Activated T-cell treated with anti-CD3 and anti-CD28 coated beads, Interleukin-2, amount 50 U/mL, for 72 hours (primary cell): ENCODE measurements around the gene ZNF569. TPM values are rescaled to one million over a fixed set of nuclear protein-coding genes. Genes with fewer than 3 reads are reported as not detected.
"Not testable (repeated sequence)": the region's sequence is repeated elsewhere in the genome, so short reads cannot be mapped to it uniquely, and the experiment has no call there.

ENCODE experiments used
- ATAC-seq, 2 donors: fragments of 150-1000 bp; cut with Tn5 transposase; replicated peaks in 1 of 2; 2 replicates each; pipeline ENCODE4 v1.10.0; 2021; ENCODE audit warnings: moderate library complexity in 2 of 2, mild to moderate bottlenecking in 1 of 2
- DNase-seq, 2 donors: peaks; one replicate each; pipeline ENCODE4 v3.0.0; 2021 to 2022; ENCODE audit warnings: mixed read lengths in 1 of 2
- H3K27ac Mint-ChIP-seq: one replicate; pipeline ENCODE4 v1.8.0; 2022; ENCODE audit warnings: mild to moderate bottlenecking, moderate library complexity, mixed read lengths
- H3K27me3 Mint-ChIP-seq: one replicate; pipeline ENCODE4 v1.8.0; 2022; ENCODE audit warnings: low read depth, mixed read lengths
- H3K36me3 Mint-ChIP-seq, 2 donors: one replicate each; pipeline ENCODE4 v1.8.0; 2022; ENCODE audit warnings: mixed read lengths in 2 of 2, mild to moderate bottlenecking in 1 of 2; ENCODE audit not compliant: insufficient read depth in 2 of 2
- H3K4me1 Mint-ChIP-seq: one replicate; pipeline ENCODE4 v1.8.0; 2022; ENCODE audit warnings: low read depth, mixed read lengths
- H3K4me3 Mint-ChIP-seq, 2 donors: one replicate each; pipeline ENCODE4 v1.8.0; 2022; ENCODE audit warnings: mild to moderate bottlenecking in 2 of 2, mixed read lengths in 2 of 2, moderate library complexity in 2 of 2
- H3K9me3 Mint-ChIP-seq, 2 donors: one replicate each; pipeline ENCODE4 v1.8.0; 2022; ENCODE audit warnings: mixed read lengths in 2 of 2
- total RNA-seq, 2 donors: library from RNA; stranded (reverse); gene quantifications; one replicate each; pipeline ENCODE4 v1.2.3, GENCODE V29; 2022

ZNF569 gene
- total RNA-seq, 2 donors from 2014 or later: 9.8 to 16.1 TPM

DNA sequence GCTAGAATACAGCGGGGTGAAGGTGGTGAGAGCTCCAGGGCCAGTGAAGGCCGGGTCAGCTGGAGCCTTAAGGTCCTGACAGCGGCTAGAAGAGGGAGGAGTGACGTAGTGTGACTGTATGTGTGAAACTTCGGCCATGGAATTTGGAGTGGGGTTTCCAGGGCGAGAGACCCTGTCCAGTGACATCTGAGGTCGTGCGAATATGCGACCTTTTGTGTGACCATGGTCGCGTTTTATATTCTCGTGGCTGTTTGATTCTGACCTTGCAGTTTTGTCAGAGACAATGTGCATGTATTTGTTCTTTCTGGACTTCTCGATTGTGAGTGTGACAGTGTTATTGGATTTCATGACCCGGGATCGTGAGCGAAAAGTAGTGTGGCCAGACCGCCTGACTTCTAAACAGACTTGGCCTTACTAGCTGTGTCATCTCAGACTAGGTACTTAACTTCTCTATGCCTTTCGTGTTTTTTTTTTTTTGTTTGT, 405 bp upstream of the ZNF569 start:
- Mint-ChIP-seq H3K4me3 (peak overlapping the region; percentile 96 to 99), H3K27me3 (no peaks in the 10 kb centered on the region), H3K27ac (peak overlapping the region; percentile 61), H3K9me3 (peaks cover 9 to 18% of the 10 kb centered on the region in 2 donors), H3K4me1 (peaks cover 40% of the 10 kb centered on the region), H3K36me3 (peaks cover 27 to 35% of the 10 kb centered on the region in 2 donors)
- DNase-seq (no peak), ATAC-seq (no peak)

DNA sequence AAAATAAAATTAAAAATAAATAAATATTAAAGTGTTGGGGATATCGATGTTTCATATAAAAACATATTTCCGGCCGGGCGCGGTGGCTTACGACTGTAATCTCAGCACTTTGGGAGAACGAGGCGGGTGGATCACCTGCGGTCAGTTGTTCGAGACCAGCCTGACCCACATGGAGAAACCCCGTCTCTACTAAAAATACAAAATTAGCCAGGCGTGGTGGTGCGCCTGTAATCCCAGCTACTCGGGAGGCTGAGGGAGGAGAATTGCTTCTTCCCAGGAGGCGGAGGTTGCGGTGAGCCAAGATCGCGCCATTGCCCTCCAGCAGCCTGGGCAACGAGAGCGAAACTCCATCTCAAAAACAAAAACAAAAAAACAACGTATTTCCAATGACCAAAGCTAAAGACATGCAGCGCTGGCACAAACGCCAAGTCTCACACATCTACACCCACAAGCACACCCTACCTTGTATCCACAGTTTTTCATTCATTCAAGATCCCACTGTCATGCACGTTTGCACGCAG, 907 bp downstream of the ZNF569 start:
- Mint-ChIP-seq H3K4me1 (peaks cover 40% of the 10 kb centered on the region), H3K9me3 (peaks cover 9 to 18% of the 10 kb centered on the region in 2 donors), H3K27me3 (no peaks in the 10 kb centered on the region), H3K36me3 (peaks cover 27 to 35% of the 10 kb centered on the region in 2 donors), H3K4me3 (peak overlapping the region; percentile 96 to 99), H3K27ac (peak overlapping the region; percentile 61)
- DNase-seq: no peak
- no peak for ATAC-seq

DNA sequence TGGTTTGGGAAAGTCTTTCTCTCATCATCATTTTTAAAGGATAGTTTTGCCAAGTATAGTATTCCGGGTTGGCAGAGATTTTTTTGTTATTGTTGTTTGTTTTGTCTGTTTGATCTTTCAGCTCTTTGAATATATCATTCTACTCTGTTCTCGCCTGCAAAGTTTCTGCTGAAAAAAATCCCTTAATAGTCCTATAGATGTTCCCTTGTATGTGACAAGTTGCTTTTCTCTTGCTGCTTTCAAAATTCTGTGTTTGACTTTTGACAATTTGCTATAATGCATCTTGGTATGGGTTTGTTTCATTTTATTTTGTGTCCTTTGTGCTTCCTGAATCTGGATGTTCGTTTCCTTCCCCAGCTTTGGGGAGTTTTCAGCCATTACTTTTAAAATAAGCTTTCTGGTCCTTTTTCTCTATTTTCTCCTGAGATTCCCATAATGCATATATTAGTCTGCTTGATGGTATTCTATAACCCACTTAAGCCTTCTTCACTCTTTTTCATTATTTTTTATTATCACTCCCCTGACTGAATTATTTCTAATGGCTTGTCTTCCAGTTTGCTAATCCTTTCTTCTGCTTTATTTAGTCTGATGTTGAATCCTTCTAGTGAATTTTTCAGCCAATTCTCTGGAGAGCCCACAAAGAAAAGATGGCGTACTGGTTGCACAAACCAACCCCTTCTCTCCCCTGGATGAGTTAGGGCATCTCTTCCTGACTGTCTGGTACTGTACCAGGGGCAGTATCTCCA, 14.6 kb downstream of the ZNF569 start:
- Mint-ChIP-seq H3K4me1 (no peaks in the 10 kb centered on the region), H3K27ac (no peak overlapping the region), H3K9me3 (peaks cover 39 to 53% of the 10 kb centered on the region in 2 donors), H3K27me3 (no peaks in the 10 kb centered on the region), H3K4me3 (no peak overlapping the region), H3K36me3 (peaks cover 57 to 68% of the 10 kb centered on the region in 2 donors)
- DNase-seq (no peak), ATAC-seq (no peak)

DNA sequence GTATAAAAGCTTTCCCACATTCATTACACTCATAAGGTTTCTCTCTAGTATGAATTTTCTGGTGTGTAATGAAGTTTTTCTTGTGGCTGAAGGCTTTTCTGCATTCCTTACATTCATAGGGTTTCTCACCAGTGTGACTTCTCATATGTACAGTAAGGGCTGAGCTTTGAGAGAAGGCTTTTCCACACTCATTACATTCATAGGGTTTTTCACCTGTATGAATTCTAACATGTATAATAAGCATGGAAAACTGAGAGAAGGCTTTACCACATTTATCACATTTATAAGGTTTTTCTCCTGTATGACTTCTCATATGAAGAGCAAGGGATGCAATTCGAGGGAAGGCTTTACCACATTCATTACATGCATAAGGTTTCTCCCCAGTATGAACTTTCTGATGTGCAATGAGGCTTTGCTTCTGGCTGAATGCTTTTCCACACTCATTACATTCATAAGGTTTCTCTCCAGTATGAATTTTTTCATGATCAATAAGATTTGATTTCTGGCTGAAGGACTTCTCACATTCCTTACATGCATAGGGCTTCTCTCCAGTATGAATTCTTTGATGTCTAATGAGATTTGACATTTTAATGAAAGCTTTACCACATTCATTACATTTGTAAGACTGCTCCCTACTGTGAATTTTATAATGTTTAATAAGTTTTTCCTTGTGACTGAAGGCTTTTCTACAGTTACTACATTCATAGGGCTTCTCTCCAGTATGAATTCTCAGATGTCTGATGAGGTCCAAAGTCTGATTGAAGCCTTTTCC, 53.7 kb downstream of the ZNF569 start:
- Mint-ChIP-seq H3K4me1 (no peaks in the 10 kb centered on the region), H3K4me3 (no peak overlapping the region), H3K9me3 (peaks cover 19 to 22% of the 10 kb centered on the region in 2 donors), H3K27me3 (no peaks in the 10 kb centered on the region), H3K36me3 (peaks cover 32 to 60% of the 10 kb centered on the region in 2 donors), H3K27ac (no peak overlapping the region)
- DNase-seq (no peak), ATAC-seq (no peak)

DNA sequence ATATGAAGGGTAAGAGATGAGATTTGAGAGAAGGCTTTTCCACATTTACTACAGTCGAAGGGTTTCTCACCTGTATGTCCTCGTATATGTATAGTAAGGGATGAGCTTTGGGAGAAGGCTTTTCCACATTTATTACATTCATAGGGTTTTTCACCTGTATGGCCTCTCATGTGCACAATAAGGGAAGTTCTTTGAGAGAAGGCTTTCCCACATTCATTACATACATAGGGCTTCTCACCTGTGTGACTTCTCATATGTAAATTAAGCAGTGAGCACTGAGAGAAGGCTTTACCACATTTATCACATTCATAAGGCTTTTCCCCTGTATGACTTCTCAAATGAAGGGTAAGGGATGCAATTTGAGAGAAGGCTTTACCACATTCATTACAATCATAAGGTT, 54.5 kb downstream of the ZNF569 start:
- no peak for DNase-seq
- Mint-ChIP-seq H3K4me1 (no peaks in the 10 kb centered on the region), H3K27me3 (no peaks in the 10 kb centered on the region), H3K4me3 (no peak overlapping the region), H3K27ac (no peak overlapping the region), H3K9me3 (peaks cover 16 to 18% of the 10 kb centered on the region in 2 donors), H3K36me3 (peaks cover 31 to 57% of the 10 kb centered on the region in 2 donors)
- no peak for ATAC-seq

DNA sequence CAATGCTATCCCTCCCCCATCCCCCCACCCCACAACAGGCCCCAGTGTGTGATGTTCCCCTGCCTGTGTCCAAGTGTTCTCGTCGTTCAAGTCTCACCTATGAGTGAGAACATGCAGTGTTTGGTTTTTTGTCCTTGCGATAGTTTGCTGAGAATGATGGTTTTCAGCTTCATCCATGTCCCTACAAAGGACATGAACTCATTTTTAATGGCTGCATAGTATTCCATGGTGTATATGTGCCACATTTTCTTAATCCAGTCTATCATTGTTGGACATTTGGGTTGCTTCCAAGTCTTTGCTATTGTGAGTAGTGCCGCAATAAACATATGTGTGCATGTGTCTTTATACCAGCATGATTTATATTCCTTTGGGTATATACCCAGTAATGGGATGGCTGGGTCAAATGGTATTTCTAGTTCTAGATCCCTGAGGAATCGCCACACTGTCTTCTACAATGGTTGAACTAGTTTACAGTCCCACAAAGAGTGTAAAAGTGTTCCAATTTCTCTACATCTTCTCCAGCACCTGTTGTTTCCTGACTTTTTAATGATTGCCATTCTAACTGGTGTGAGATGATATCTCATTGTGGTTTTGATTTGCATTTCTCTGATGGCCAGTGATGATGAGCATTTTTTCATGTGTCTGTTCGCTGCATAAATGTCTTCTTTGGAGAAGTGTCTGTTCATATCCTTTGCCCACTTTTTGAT, 61.0 kb downstream of the ZNF569 start:
- Mint-ChIP-seq H3K9me3 (peaks cover 15 to 19% of the 10 kb centered on the region in 2 donors), H3K36me3 (peaks cover 28 to 39% of the 10 kb centered on the region in 2 donors)
- H3K4me3 Mint-ChIP-seq, H3K4me1 Mint-ChIP-seq, H3K27me3 Mint-ChIP-seq, ATAC-seq, H3K27ac Mint-ChIP-seq, DNase-seq: not testable (repeated sequence)

DNA sequence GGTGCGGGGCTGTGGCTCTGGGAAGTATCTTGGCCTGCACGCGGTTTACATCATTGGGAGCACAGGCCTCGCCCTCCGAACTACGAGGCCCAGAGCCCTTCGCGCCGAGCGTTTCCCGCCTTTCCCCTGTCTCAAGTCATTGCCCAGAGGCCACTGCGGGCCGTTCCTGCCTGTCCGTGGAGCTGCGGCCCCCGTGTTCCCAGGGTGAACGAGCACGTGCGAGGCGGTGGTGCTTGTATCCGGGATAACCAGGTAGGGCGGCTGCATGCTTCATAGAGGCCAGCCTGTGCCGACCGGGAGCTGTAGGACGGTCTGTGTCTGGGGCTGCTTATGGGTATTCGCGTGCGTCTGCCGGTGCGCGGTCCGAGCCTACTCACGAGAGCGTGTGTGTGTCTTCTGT, 63.8 kb downstream of the ZNF569 start:
- Mint-ChIP-seq H3K9me3 (peaks cover 22 to 26% of the 10 kb centered on the region in 2 donors), H3K4me3 (no peak overlapping the region)
- no peak for ATAC-seq

DNA sequence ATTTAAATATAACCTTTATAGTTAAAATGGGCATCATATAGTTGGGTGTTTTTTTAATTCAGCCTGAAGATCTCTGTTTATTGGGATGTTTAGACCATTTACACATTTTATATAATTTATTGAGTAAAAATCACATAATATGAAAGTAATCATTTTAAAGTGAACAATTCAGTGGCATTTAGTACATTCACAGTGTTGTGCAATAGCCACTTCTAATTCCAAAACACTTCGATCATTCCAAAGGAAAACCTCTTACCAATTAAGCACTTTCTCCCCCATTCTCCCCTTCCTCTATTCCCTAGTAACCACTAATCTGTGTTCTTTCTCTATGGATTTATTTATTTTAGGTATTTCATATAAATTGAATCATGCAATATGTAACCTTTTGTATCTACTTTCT, 66.2 kb downstream of the ZNF569 start:
- H3K4me3 Mint-ChIP-seq: no peak overlapping the region
- ATAC-seq: no peak
- no peak overlapping the region for H3K27ac Mint-ChIP-seq
- peaks cover 20 to 30% of the 10 kb centered on the region in 2 donors for H3K9me3 Mint-ChIP-seq
- DNase-seq: no peak
- H3K4me1 Mint-ChIP-seq: no peaks in the 10 kb centered on the region
- no peaks in the 10 kb centered on the region for H3K27me3 Mint-ChIP-seq
- peaks cover 20 to 31% of the 10 kb centered on the region in 2 donors for H3K36me3 Mint-ChIP-seq

More for the DNA sequence above, 63.8 kb downstream of the ZNF569 start:
- no peak for DNase-seq
- Mint-ChIP-seq H3K27me3 (no peaks in the 10 kb centered on the region), H3K27ac (no peak overlapping the region), H3K4me1 (no peaks in the 10 kb centered on the region), H3K36me3 (peaks cover 27 to 40% of the 10 kb centered on the region in 2 donors)

DNA sequence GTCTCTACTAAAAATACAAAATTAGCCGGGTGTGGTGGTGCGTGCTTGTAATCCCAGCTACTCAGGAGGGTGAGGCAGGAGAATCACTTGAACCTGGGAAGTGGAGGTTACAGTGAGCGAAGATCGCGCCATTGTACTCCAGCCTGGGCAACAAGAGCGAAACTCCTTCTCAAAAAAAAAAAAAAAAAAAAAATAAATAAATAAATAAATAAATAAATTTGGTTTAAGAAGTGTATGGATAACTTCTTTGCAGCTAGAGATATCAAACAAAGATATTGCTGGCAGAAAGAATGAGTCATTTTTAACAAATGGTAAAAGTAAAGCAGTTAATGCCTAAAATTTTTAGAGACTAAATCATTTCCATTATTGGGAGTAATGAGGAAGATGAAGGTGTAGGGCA, 75.8 kb downstream of the ZNF569 start:
- DNase-seq, H3K27me3 Mint-ChIP-seq, H3K27ac Mint-ChIP-seq, H3K4me1 Mint-ChIP-seq, H3K4me3 Mint-ChIP-seq, ATAC-seq: not testable (repeated sequence)
- H3K36me3 Mint-ChIP-seq: peaks cover 30 to 50% of the 10 kb centered on the region in 2 donors
- peaks cover 20 to 26% of the 10 kb centered on the region in 2 donors for H3K9me3 Mint-ChIP-seq

DNA sequence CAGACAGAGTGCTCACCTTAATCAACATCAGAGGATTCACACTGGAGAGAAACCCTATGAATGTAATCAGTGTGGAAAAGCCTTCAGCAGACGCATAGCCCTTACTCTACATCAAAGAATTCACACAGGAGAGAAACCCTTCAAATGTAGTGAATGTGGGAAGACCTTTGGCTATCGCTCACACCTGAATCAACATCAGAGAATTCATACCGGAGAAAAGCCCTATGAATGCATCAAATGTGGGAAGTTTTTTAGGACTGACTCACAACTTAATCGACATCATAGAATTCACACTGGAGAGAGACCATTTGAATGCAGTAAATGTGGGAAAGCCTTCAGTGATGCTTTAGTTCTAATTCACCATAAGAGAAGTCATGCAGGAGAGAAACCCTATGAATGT, 78.0 kb downstream of the ZNF569 start:
- DNase-seq: no peak

DNA sequence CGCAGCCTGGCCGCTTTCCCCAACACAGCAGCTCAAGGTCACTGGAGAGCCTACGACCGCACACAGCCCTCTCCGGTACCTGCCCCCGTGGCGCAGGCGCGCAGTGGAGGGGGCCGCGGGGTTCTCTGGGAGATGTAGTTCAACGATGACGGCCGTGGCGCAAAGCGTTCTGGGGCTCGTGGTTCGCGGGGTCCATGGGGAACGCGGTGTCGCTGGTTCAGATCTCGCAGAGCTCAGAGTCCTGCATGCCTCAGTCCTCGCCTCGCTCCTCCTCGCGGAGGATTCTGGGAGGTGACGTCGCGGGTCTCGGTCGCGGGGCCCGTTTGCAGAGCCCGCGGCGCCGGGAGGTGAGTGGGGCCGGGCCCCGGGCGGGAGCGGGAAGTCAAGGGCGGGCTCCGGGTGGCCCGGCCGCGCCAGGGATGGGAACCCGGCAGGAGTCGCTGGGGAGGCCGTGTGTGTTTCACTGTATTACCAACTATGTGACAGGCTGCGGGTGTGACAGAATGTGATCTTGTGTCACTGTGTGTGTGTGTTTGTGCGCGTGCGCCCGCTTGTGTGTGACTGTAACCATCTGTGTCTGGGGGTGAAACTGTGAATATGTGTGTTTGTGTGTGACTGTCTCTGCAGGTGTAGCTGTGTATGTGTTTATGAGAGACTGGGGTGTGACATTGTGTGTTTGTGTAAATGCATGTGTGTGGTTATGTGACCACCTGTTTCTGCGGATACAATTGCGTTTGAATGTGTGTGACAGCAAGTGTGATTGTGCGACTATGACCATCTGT, 96.2 kb downstream of the ZNF569 start, which contains the start of gene ZNF527:
ZNF527 (plus strand) TSS at position 220 of the 782 bp plus-strand sequence. CDS start 3,100 bp downstream, outside the sequence.
- Mint-ChIP-seq H3K27ac (peak within 1 kb of the TSS; percentile 82), H3K4me1 (peaks cover 14% of the 10 kb centered on the region), H3K9me3 (peaks cover 12% of the 10 kb centered on the region in 2 donors), H3K36me3 (peaks cover 11 to 12% of the 10 kb centered on the region in 2 donors), H3K4me3 (peak within 1 kb of the TSS; percentile 90 to 98), H3K27me3 (no peaks in the 10 kb centered on the region)
- ATAC-seq (peak; percentile 95 to 97), DNase-seq (peak; percentile 97 to 98)

More for the DNA sequence above, 78.0 kb downstream of the ZNF569 start:
- peaks cover 37 to 64% of the 10 kb centered on the region in 2 donors for H3K36me3 Mint-ChIP-seq
- H3K9me3 Mint-ChIP-seq: peaks cover 22 to 27% of the 10 kb centered on the region in 2 donors
- H3K4me1 Mint-ChIP-seq: no peaks in the 10 kb centered on the region
- no peak for ATAC-seq
- no peaks in the 10 kb centered on the region for H3K27me3 Mint-ChIP-seq
- H3K27ac Mint-ChIP-seq: no peak overlapping the region
- H3K4me3 Mint-ChIP-seq: no peak overlapping the region

DNA sequence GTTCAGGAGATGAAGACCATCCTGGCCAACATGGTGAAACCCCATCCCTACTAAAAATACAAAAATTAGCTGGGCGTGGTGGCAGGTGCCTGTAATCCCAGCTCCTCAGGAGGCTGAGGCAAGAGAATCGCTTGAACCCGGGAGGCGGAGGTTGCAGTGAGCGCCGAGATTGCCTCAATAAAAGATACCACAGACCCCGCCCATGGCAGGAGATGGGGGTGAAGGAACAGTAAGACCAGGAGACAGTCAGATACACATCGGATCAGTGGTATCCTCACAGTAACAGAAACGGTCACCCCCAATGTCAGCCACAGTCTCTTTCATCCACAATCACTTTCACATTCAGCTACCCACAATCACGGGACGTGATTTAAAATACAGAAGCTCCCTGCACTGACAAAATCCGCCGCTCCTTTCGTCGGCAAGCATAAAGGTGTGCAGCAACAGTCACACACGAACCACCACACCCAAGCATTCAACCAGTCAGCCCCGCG, 96.8 kb downstream of the ZNF569 start:
- peaks cover 14% of the 10 kb centered on the region for H3K4me1 Mint-ChIP-seq
- peaks cover 12 to 14% of the 10 kb centered on the region in 2 donors for H3K9me3 Mint-ChIP-seq
- not testable (repeated sequence) for DNase-seq, H3K27me3 Mint-ChIP-seq
- peak overlapping the region; percentile 90 to 98 for H3K4me3 Mint-ChIP-seq
- ATAC-seq: peak; percentile 51 to 53
- H3K36me3 Mint-ChIP-seq: peaks cover 13 to 16% of the 10 kb centered on the region in 2 donors
- peak overlapping the region; percentile 82 for H3K27ac Mint-ChIP-seq
